GM12873 (cell line): ENCODE data around the gene ITGB3.

Experiments used
- TF ChIP-seq, protein P1 (sequence below): IDR thresholded peaks from 2 replicates; pipeline ENCODE4 v1.5.1; 2012; ENCODE audit warnings: low read depth, mild to moderate bottlenecking, moderate library complexity, low read length, control low read depth; ENCODE audit not compliant: insufficient read depth; ENCODE audit errors: missing control alignments

ITGB3 gene

DNA sequence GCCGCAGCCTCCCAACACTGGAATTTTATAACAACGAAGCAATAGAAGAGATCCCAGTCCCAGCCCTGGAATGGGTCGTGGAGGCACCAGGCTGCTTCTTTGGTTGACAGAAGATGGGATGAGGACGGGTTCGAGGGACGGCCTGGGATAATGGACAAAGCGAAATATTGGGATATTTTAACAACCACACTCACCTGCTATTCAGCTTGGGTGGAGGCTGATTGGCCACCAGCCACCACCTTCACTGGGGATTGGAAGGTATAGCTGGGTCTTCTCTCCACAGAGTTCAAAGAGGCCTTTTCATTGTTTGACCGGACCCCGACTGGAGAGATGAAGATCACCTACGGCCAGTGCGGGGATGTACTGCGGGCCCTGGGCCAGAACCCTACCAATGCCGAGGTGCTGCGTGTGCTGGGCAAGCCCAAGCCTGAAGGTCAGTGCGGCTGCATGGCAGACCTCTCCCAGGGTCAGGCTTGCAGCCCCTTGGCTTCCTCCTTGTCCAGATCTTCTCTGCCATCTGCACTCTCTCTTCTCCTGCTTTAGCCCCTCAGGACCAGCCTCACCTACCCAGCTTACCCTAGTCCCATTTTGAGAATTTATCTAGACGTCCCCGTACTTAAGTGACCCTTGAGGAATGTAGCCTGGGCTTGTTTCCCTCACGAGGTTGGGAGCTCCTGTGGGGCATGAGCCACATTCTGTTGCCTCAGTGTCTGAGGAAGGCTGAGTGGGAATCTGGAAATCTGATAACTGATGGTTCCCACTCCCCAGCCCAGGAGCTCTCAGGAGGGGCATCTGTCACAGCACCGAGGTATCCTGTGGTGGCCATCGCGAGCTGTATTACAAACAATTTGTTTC is 33.8 kb upstream of the ITGB3 start:
- TF ChIP-seq, protein P1, sequence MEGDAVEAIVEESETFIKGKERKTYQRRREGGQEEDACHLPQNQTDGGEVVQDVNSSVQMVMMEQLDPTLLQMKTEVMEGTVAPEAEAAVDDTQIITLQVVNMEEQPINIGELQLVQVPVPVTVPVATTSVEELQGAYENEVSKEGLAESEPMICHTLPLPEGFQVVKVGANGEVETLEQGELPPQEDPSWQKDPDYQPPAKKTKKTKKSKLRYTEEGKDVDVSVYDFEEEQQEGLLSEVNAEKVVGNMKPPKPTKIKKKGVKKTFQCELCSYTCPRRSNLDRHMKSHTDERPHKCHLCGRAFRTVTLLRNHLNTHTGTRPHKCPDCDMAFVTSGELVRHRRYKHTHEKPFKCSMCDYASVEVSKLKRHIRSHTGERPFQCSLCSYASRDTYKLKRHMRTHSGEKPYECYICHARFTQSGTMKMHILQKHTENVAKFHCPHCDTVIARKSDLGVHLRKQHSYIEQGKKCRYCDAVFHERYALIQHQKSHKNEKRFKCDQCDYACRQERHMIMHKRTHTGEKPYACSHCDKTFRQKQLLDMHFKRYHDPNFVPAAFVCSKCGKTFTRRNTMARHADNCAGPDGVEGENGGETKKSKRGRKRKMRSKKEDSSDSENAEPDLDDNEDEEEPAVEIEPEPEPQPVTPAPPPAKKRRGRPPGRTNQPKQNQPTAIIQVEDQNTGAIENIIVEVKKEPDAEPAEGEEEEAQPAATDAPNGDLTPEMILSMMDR = no peak

DNA sequence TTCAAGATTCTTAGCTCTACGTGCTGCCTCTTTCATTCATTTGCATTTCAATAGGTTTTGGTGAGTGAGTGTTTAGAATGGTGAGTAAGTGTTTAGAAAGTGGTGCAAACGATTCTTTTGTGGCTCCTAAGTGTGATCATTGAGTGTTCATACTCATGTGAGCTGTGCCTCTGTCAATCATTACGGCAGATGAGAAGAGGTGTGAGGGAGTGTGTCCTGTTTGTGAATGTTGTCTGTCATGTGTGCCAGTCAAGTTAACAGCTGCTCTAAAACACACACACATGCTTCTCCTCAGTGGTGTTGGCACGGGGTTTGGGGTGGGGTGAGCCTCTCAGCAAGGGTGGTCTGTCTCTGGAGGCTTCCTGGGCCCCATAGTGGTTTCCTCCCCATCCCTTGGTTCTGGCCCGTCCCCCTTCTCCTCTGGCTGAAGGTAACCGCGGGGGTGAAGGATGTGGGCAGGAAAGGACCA is 33.1 kb upstream of the ITGB3 start:
- TF ChIP-seq, protein P1 = no peak

DNA sequence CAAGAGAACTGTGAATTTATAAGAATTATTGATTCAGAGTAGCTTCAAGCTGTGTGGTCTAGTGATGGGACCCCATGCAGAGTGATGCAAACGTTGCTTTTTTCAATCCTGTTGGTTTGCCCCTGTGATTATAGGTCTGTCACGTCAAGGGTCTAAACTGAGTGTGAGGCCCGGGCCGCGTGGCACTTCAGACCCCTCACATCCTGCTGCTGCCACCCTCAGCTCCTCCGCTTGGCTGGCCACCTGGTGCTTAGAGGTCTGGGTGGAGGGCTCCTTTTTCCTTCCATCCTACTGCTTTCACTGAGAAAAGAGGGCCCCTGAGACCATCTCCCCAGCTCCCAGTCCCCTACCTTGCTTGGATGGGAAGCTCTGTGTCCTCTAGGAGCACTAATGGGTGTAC is 32.5 kb upstream of the ITGB3 start:
- TF ChIP-seq, protein P1 = no peak

DNA sequence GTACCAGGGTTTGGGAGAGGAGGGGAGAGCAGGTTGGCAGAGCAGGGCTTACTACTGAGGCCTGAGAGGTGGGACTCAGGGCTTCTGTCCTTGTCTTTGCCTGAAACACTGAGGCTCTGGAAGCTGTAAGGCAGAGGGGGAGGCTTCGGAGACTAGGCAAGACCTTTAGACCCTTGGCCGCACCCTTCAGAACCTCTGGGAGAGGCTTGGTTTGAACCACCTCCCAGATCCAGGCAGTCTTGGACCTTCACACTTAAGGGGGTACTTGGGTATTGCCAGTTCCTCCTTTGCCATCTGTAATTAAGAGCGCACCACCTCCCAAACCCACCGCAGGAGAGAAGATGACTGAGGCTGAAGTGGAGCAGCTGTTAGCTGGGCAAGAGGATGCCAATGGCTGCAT is 31.6 kb upstream of the ITGB3 start:
- TF ChIP-seq, protein P1 = no peak

DNA sequence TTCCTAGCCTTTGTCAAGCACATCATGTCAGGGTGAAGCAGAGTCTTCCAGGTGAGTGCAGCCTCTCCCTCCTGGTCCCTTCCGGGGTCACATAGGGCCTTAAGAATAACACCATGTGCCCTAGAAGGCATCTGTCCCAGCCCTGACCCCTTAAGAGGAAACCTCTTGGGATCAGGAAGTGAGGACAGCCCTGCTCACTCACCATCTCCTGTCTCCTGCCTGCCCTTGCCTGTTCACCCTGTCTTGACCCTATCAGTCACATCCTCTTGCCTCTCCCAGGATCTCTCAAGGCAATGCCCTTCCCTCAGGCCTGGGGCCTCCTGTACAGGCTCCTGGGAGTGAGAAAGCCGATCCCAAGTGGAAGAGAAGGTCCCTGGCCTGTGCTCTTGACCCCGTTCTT is 30.6 kb upstream of the ITGB3 start:
- TF ChIP-seq, protein P1 = no peak

DNA sequence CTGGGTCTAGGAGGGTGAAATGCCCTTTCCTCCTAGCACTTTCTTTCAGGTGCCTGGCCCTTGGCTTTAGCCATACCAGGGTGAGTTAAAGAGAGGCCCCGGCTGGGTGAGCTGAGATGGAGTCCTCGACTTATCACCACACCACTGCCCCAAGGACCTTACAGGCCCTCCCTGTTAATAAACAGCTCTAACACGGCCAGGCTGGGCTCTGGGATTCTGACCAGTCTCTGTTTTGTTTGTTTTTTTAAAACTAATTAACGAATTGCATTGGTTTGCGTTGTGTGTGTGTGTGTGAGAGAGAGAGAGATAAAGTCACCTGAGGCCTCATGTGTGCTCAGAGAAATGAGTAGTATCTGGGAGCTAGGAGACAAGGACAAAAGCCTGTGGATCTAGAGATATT is 30.2 kb upstream of the ITGB3 start:
- TF ChIP-seq, protein P1 = no peak

DNA sequence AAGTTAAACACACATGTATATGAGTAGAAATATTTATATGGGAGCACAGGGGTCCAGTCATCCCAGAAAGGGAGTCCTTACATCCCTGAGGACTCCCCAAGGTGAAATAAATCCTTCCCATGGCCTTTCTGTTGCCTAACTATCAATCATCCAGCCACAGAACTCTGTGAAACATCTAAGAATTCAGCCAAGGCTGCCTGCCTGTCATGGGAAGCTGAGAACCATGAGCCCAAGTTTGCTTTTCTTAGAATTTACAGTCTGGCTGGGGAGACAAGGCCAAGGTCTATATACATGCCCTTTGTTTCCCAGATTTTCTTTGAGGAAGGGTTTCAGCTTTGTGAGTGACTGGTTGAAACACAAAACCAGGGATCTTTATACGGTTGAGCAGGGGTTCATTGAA is 28.7 kb upstream of the ITGB3 start:
- TF ChIP-seq, protein P1 = no peak
